ENCODE measurements around the gene MOB3A. TPM values are rescaled to one million over a fixed set of nuclear protein-coding genes. Genes with fewer than 3 reads are reported as not detected.
A peak's percentile ranks its signal among the peaks of the same experiment; 100 is the strongest.

The MOB3A gene
- total RNA-seq, 2 donors from 2014 or later, result 20.9 to 21.8 TPM

GRCh38 chr19:2027361-2027760 is 68.8 kb downstream of the MOB3A start:
- Histone ChIP-seq H3K27ac (ENCODE audit: low read depth, low read length) (no peak overlapping the region), H3K36me3 (ENCODE audit: control insufficient read depth, insufficient read depth, low read length) (no peaks in the 10 kb centered on the region), H3K9ac (ENCODE audit: extremely low read depth, low read length, poor library complexity, severe bottlenecking) (no peak overlapping the region), H3K4me3 (ENCODE audit: low read length) (no peak overlapping the region), H3K27me3 (ENCODE audit: control insufficient read depth, insufficient read depth, low read length, poor library complexity, severe bottlenecking) (no peaks in the 10 kb centered on the region), H3K4me1 (ENCODE audit: control insufficient read depth, insufficient read depth, low read length) (no peaks in the 10 kb centered on the region), H3K9me3 (ENCODE audit: control insufficient read depth, low read length) (no peaks in the 10 kb centered on the region)
- peak overlapping the region; percentile 7 for H3K27ac Mint-ChIP-seq
- WGBS, 2 experiments (ENCODE audit: insufficient coverage in 1 of 2, insufficient read length in 1 of 2), result 93 to 97% methylated on average over 8 to 9 of the region's 9 CpGs
- H3K27me3 Mint-ChIP-seq (ENCODE audit: insufficient read depth), result peaks cover 11% of the 10 kb centered on the region
- H3K9me3 Mint-ChIP-seq, result peaks cover 21% of the 10 kb centered on the region
- no peak overlapping the region for H3K4me3 Mint-ChIP-seq
- H3K36me3 Mint-ChIP-seq (ENCODE audit: low read depth), result peaks cover 3% of the 10 kb centered on the region
- peaks cover 2% of the 10 kb centered on the region for H3K4me1 Mint-ChIP-seq
- DNase-seq, result no peak
- TF ChIP-seq CTCF (conservative IDR thresholded peaks at IDR 0.05), result no peak

DNA sequence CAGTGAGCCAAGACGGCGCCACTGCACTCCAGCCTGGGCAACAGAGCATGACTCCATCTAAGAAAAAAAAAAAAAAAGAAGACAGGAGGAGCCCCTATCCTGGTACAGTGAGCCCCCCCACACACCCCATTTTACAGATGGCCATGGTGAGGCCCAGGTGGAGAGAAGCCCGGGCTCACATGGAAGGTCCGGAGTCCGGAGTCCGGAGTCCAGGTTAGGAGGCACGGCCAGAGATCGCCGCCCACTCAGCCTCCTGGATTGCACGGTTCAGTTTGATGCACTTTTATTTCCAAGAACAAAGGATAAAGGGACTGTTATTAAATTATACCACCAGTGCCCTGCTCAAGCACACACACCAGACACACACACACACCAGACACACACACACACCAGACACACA is 69.4 kb downstream of the MOB3A start:
- peaks cover 3% of the 10 kb centered on the region for H3K4me1 Mint-ChIP-seq
- Histone ChIP-seq H3K36me3 (ENCODE audit: control insufficient read depth, insufficient read depth, low read length) (no peaks in the 10 kb centered on the region), H3K4me1 (ENCODE audit: control insufficient read depth, insufficient read depth, low read length) (no peaks in the 10 kb centered on the region), H3K9me3 (ENCODE audit: control insufficient read depth, low read length) (no peaks in the 10 kb centered on the region), H3K9ac (ENCODE audit: extremely low read depth, low read length, poor library complexity, severe bottlenecking) (no peak overlapping the region), H3K27me3 (ENCODE audit: control insufficient read depth, insufficient read depth, low read length, poor library complexity, severe bottlenecking) (no peaks in the 10 kb centered on the region), H3K4me3 (ENCODE audit: low read length) (no peak overlapping the region), H3K27ac (ENCODE audit: low read depth, low read length) (no peak overlapping the region)
- no peak for DNase-seq
- TF ChIP-seq CTCF (conservative IDR thresholded peaks at IDR 0.05), result no peak
- H3K27ac Mint-ChIP-seq, result no peak overlapping the region
- H3K9me3 Mint-ChIP-seq, result peaks cover 21% of the 10 kb centered on the region
- H3K4me3 Mint-ChIP-seq, result no peak overlapping the region
- WGBS, 2 experiments (ENCODE audit: insufficient coverage in 1 of 2, insufficient read length in 1 of 2), result 90 to 93% methylated on average over 9 to 10 of the region's 10 CpGs
- peaks cover 3% of the 10 kb centered on the region for H3K36me3 Mint-ChIP-seq (ENCODE audit: low read depth)
- H3K27me3 Mint-ChIP-seq (ENCODE audit: insufficient read depth), result peaks cover 12% of the 10 kb centered on the region

DNA sequence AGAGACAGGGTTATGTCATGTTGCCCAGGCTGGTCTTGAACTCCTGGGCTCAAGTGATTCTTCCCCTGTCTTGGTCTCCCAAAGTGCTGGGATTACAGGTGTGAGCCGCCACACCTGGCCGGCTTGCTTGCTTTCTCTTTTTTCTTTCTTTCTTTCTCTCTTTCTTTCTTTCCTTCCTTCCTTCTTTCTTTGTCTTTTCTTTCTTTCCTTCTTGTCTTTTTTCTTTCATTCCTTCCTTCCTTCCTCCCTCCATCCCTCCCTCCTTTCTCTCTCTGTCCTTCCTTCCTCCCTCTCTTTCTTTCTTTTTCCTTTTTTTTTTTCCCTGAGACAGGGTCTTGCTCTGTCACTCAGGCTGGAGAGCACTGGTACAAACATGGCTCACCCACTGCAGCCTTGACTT is 73.8 kb downstream of the MOB3A start:
- peaks cover 23% of the 10 kb centered on the region for H3K9me3 Mint-ChIP-seq
- peaks cover 13% of the 10 kb centered on the region for H3K27me3 Mint-ChIP-seq (ENCODE audit: insufficient read depth)
- DNase-seq, result no peak
- H3K27ac Mint-ChIP-seq, result no peak overlapping the region
- Histone ChIP-seq H3K9me3 (ENCODE audit: control insufficient read depth, low read length) (no peaks in the 10 kb centered on the region), H3K27me3 (ENCODE audit: control insufficient read depth, insufficient read depth, low read length, poor library complexity, severe bottlenecking) (no peaks in the 10 kb centered on the region), H3K36me3 (ENCODE audit: control insufficient read depth, insufficient read depth, low read length) (no peaks in the 10 kb centered on the region), H3K4me3 (ENCODE audit: low read length) (no peak overlapping the region), H3K4me1 (ENCODE audit: control insufficient read depth, insufficient read depth, low read length) (no peaks in the 10 kb centered on the region), H3K9ac (ENCODE audit: extremely low read depth, low read length, poor library complexity, severe bottlenecking) (no peak overlapping the region), H3K27ac (ENCODE audit: low read depth, low read length) (no peak overlapping the region)
- 95 to 97% methylated on average over 2 of the region's 2 CpGs for WGBS, 2 experiments (ENCODE audit: insufficient coverage in 1 of 2, insufficient read length in 1 of 2)
- no peak for TF ChIP-seq CTCF (conservative IDR thresholded peaks at IDR 0.05)
- H3K4me3 Mint-ChIP-seq, result no peak overlapping the region
- H3K4me1 Mint-ChIP-seq, result peaks cover 2% of the 10 kb centered on the region
- peaks cover 3% of the 10 kb centered on the region for H3K36me3 Mint-ChIP-seq (ENCODE audit: low read depth)
